GM18909 (cell line): ENCODE results near the gene KCNB1.

Source experiments
- ATAC-seq: cut with Tn5 transposase; IDR thresholded peaks from one replicate; pipeline ENCODE4 v1.9.1; 2021; ENCODE audit warnings: mild to moderate bottlenecking; ENCODE audit not compliant: unreplicated experiment, poor library complexity

Gene KCNB1

GRCh38 chr20:49503176-49503575 lies 20.7 kb upstream of the KCNB1 start:
- no peak for ATAC-seq

- no peak for ATAC-seq
Measured at GRCh38 chr20:49501917-49502316, 19.4 kb upstream of the KCNB1 start.

- ATAC-seq, result no peak
Measured at GRCh38 chr20:49497398-49497669, 14.9 kb upstream of the KCNB1 start.

GRCh38 chr20:49496553-49497397 lies 14.3 kb upstream of the KCNB1 start:
- ATAC-seq, result no peak

GRCh38 chr20:49496043-49496442 lies 13.6 kb upstream of the KCNB1 start:
- no peak for ATAC-seq

GRCh38 chr20:49490689-49491088 lies 8.2 kb upstream of the KCNB1 start:
- no peak for ATAC-seq

- ATAC-seq, result no peak
Measured at GRCh38 chr20:49489688-49490087, 7.2 kb upstream of the KCNB1 start.

GRCh38 chr20:49486064-49486463 lies 3.6 kb upstream of the KCNB1 start:
- no peak for ATAC-seq

GRCh38 chr20:49485563-49485962 lies 3.1 kb upstream of the KCNB1 start:
- no peak for ATAC-seq

GRCh38 chr20:49484180-49485140 lies 2.0 kb upstream of the KCNB1 start:
- ATAC-seq, result no peak

GRCh38 chr20:49483696-49484123 lies 1.2 kb upstream of the KCNB1 start:
- no peak for ATAC-seq

GRCh38 chr20:49483018-49483695 lies 689 bp upstream of the KCNB1 start:
- no peak for ATAC-seq

- no peak for ATAC-seq
Measured at GRCh38 chr20:49482173-49482572, 295 bp downstream of the KCNB1 start.

- ATAC-seq, result no peak
Measured at GRCh38 chr20:49481116-49481515, 1.4 kb downstream of the KCNB1 start.

- no peak for ATAC-seq
Measured at GRCh38 chr20:49480236-49480635, 2.2 kb downstream of the KCNB1 start.

- no peak for ATAC-seq
Measured at GRCh38 chr20:49479785-49480184, 2.7 kb downstream of the KCNB1 start.

- no peak for ATAC-seq
Measured at GRCh38 chr20:49478754-49479689, 3.4 kb downstream of the KCNB1 start.

GRCh38 chr20:49478266-49478665 lies 4.2 kb downstream of the KCNB1 start:
- no peak for ATAC-seq

GRCh38 chr20:49477200-49477599 lies 5.3 kb downstream of the KCNB1 start:
- ATAC-seq, result no peak

GRCh38 chr20:49476016-49476355 lies 6.5 kb downstream of the KCNB1 start:
- no peak for ATAC-seq
